HEK293 (cell line): ENCODE measurements around the gene WASL.

Source experiments
- CTCF ChIA-PET: fragments of 350-600 bp; formaldehyde crosslinking; extraction: SDS; loops from one replicate; lab custom pipeline; 2021; ENCODE audit warnings: antibody characterized with exemption; lab: Yijun Ruan, JAX
- POLR2A ChIA-PET: fragments of 300-600 bp; formaldehyde crosslinking; extraction: SDS; loops from one replicate; lab custom pipeline; 2020; ENCODE audit warnings: antibody characterized with exemption, inconsistent platforms; lab: Yijun Ruan, JAX
- H3K27ac ChIP-seq: fragments of 200-500 bp; sonication (Bioruptor generic); 2 replicates; pipeline ENCODE4 v1.5.1; 2014; ENCODE audit warnings: low read depth, low read length, control low read depth, inconsistent platforms; ENCODE audit errors: extremely low read depth
- H3K36me3 ChIP-seq, 2 experiments: fragments of 200-500 bp in 1 of 2; sonication (Bioruptor generic) in 1 of 2; 1 replicate in 1 of 2; 2 replicates in 1 of 2; pipeline ENCODE4 v1.5.1; 2014 to 2017; ENCODE audit warnings: inconsistent platforms in 2 of 2, low read length in 2 of 2; ENCODE audit not compliant: control insufficient read depth in 2 of 2, insufficient read depth in 1 of 2
- H3K4me1 ChIP-seq: fragments of 200-500 bp; sonication (Bioruptor generic); 2 replicates; pipeline ENCODE4 v1.5.1; 2014; ENCODE audit warnings: mild to moderate bottlenecking, low read length, inconsistent platforms; ENCODE audit not compliant: control insufficient read depth, insufficient read depth
- H3K4me3 ChIP-seq: 2 replicates; pipeline ENCODE4 v1.5.1; 2011; ENCODE audit warnings: low read depth, mild to moderate bottlenecking, control low read depth, low read length, moderate library complexity
- H3K9me3 ChIP-seq: fragments of 200-500 bp; sonication (Bioruptor generic); 2 replicates; pipeline ENCODE4 v1.5.1; 2014; ENCODE audit warnings: low read depth, low read length, inconsistent platforms; ENCODE audit not compliant: control insufficient read depth, insufficient read depth
- EGR2 ChIP-seq: fragments of 450-650 bp; formaldehyde crosslinking; IDR thresholded peaks from 2 replicates; pipeline ENCODE4 v1.5.1; 2016; ENCODE audit warnings: low read depth, missing biosample characterization, missing genetic modification characterization
- INSM2 ChIP-seq: fragments of 450-650 bp; formaldehyde crosslinking; IDR thresholded peaks from 2 replicates; pipeline ENCODE4 v1.5.1; 2016; ENCODE audit warnings: missing biosample characterization, missing genetic modification characterization
- KLF7 ChIP-seq: fragments of 450-650 bp; formaldehyde crosslinking; IDR thresholded peaks from 2 replicates; pipeline ENCODE4 v1.5.1; 2016; ENCODE audit warnings: missing biosample characterization, missing genetic modification characterization, borderline replicate concordance
- MYNN ChIP-seq: fragments of 450-650 bp; formaldehyde crosslinking; IDR thresholded peaks from 2 replicates; pipeline ENCODE4 v1.5.1; 2016; ENCODE audit warnings: missing biosample characterization, missing genetic modification characterization, borderline replicate concordance
- OVOL3 ChIP-seq: fragments of 450-650 bp; formaldehyde crosslinking; IDR thresholded peaks from 2 replicates; pipeline ENCODE4 v1.5.1; 2016; ENCODE audit warnings: missing biosample characterization, missing genetic modification characterization
- PRDM10 ChIP-seq: fragments of 450-650 bp; formaldehyde crosslinking; IDR thresholded peaks from 2 replicates; pipeline ENCODE4 v1.5.1; 2016; ENCODE audit warnings: missing biosample characterization, missing genetic modification characterization
- TSHZ1 ChIP-seq: fragments of 450-650 bp; formaldehyde crosslinking; IDR thresholded peaks from 2 replicates; pipeline ENCODE4 v1.5.1; 2016; ENCODE audit warnings: missing biosample characterization, missing genetic modification characterization, borderline replicate concordance
- ZBTB49 ChIP-seq: fragments of 450-650 bp; formaldehyde crosslinking; IDR thresholded peaks from 2 replicates; pipeline ENCODE4 v1.5.1; 2016; ENCODE audit warnings: missing biosample characterization, missing genetic modification characterization, low read depth
- ZNF2 ChIP-seq: fragments of 450-650 bp; formaldehyde crosslinking; IDR thresholded peaks from 2 replicates; pipeline ENCODE4 v1.5.1; 2016; ENCODE audit warnings: missing biosample characterization, missing genetic modification characterization
- ZNF37A ChIP-seq: fragments of 450-650 bp; IDR thresholded peaks from 2 replicates; pipeline ENCODE4 v1.5.1; 2018; ENCODE audit warnings: missing biosample characterization, missing genetic modification characterization
- ZNF501 ChIP-seq: fragments of 450-650 bp; formaldehyde crosslinking; IDR thresholded peaks from 2 replicates; pipeline ENCODE4 v1.5.1; 2016; ENCODE audit warnings: missing biosample characterization, missing genetic modification characterization
- ZNF670 ChIP-seq: fragments of 450-650 bp; formaldehyde crosslinking; IDR thresholded peaks from 2 replicates; pipeline ENCODE4 v1.5.1; 2016; ENCODE audit warnings: missing biosample characterization, missing genetic modification characterization, low read depth
- ZNF707 ChIP-seq: fragments of 450-650 bp; formaldehyde crosslinking; IDR thresholded peaks from 2 replicates; pipeline ENCODE4 v1.5.1; 2016; ENCODE audit warnings: missing biosample characterization, missing genetic modification characterization
- ZNF785 ChIP-seq: fragments of 450-650 bp; formaldehyde crosslinking; IDR thresholded peaks from 2 replicates; pipeline ENCODE4 v1.5.1; 2016; ENCODE audit warnings: missing biosample characterization, missing genetic modification characterization
- ZSCAN5A ChIP-seq: fragments of 450-650 bp; formaldehyde crosslinking; IDR thresholded peaks from 2 replicates; pipeline ENCODE4 v1.5.1; 2016; ENCODE audit warnings: missing biosample characterization, missing genetic modification characterization

Gene WASL

GRCh38 chr7:123658023-123658422, 90.8 kb downstream of the WASL start:
- ChIA-PET CTCF (interaction anchor here (0.6 kb wide), 1 partner anchor 45 kb away, joined by 3 read pairs; no protein-coding TSS in a partner anchor), POLR2A (interaction anchor here (0.6 kb wide), 1 partner anchor 91 kb away, joined by 3 read pairs; the partner anchor contains the start of gene WASL)
- H3K27ac ChIP-seq: no peak overlapping the region
- H3K9me3 ChIP-seq: no peaks in the 10 kb centered on the region
- no peak overlapping the region for H3K4me3 ChIP-seq
- no peaks in the 10 kb centered on the region for H3K36me3 ChIP-seq
- no peak for TF ChIP-seq OVOL3
- no peak for TF ChIP-seq ZNF37A (tag by site-specific recombination)
- TF ChIP-seq ZNF785 (tag by site-specific recombination): no peak
- TF ChIP-seq PRDM10 (tag by site-specific recombination): no peak
- no peak for TF ChIP-seq MYNN (tag by site-specific recombination)
- no peak for TF ChIP-seq ZNF707
- no peak for TF ChIP-seq ZNF501 (tag by site-specific recombination)
- TF ChIP-seq ZNF2 (tag by site-specific recombination): no peak
- no peak for TF ChIP-seq ZBTB49 (tag by site-specific recombination)
- TF ChIP-seq KLF7 (tag by site-specific recombination): no peak
- no peak for TF ChIP-seq INSM2
- no peaks in the 10 kb centered on the region for H3K4me1 ChIP-seq

GRCh38 chr7:123657304-123657685, 91.5 kb downstream of the WASL start:
- Histone ChIP-seq H3K4me1 (no peaks in the 10 kb centered on the region), H3K4me3 (no peak overlapping the region), H3K36me3 (no peaks in the 10 kb centered on the region), H3K9me3 (no peaks in the 10 kb centered on the region), H3K27ac (no peak overlapping the region)
- TF ChIP-seq ZSCAN5A (tag by site-specific recombination) (no peak), ZNF670 (no peak), EGR2 (no peak), TSHZ1 (tag by site-specific recombination) (no peak)
- POLR2A ChIA-PET: no interaction called here
- CTCF ChIA-PET: interaction anchor here (0.6 kb wide), 1 partner anchor 46 kb away, joined by 3 read pairs; no protein-coding TSS in a partner anchor
